Measurements from ENCODE around the gene ADAMTSL1.

DNA sequence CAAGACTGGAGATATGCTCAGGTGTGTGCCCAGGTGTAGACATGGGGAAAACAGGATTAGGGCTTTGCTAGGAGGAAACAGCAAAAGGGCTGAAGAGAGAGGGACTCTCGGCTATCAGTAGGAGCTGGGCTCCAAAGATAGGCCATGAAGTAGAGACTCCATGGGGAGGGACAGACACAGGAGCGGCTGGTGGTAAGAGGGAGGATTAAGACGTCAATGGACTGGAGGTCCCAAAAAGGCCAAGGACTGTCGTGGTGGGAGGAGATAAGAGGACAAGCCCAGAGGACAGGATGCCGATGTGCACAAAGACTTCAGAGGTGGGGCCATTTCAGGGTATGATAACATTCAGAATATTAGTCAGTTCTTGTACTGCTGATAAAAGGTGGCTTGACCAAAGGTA is 466.0 kb downstream of the ADAMTSL1 start:
- no peak for TF ChIP-seq CTCF (IDR thresholded peaks at IDR 0.05; ENCODE audit: poor library complexity, severe bottlenecking)
- TF ChIP-seq POLR2AphosphoS5 (IDR thresholded peaks at IDR 0.05), result no peak
- TF ChIP-seq RAD21 (conservative IDR thresholded peaks at IDR 0.05), result no peak

Data from neural cell (in vitro differentiated cells).